ENCODE data around the gene TMA7B.
"Not testable (repeated sequence)": the region's sequence is repeated elsewhere in the genome, so short reads cannot be mapped to it uniquely, and the experiment has no call there.

TMA7B gene

DNA sequence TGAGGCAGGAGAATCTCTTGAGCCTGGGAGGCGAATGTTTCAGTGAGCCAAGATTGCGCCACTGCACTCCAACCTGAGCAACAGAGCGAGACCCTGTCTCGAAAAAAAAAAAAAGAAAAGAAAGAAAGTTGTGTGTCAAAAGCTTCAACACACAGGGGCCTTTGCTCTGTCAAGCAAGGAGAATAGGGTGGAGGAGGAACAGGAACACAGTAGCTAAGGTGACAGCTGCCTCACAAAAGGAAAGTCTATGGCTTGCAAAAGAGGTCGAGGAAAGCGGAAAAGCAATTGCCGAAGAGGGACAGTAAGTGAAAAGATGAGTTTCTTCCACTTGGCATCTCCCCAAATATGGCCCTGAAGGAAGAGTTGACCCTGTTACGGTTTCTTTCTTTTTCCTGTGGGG is 26.5 kb upstream of the TMA7B start:
- DNase-seq: no peak

DNA sequence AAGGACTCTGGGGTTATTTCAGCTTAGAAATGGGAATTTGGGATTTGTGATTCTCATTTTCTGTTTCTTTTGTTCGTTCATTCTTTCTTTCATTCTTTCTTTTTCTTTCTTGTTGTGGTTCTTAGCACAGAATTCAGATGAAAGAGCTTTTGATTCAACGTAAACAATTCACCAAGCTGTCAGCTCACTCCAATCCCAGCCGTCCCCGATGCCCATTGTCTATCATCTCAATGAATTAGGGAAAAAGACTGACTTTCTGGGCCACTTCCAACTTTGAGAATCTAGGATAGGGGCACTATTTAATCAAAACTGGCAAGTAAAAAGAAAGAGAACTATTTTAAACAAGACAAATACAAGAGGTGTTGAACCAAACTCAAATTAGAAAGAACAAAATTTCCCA is 25.1 kb upstream of the TMA7B start:
- no peak for DNase-seq

DNA sequence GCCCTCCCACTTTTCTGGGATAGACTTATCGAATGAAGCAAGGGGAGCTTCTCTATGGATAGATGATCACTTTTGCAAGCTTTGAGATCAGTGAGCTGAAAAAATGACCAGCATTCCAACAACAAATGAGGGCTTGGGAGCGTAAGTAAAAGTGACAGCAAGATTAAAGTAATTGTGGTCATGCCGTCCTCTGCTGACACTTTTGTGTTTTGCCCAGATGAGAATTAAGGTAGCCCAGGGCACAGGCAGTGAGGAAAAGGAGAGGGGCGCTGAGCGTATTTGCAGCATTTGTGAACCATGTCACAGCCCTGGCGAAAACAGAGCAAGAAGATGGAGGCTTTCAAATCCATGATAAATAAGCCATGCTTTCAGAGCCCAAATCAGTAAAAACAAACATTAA is 24.6 kb upstream of the TMA7B start:
- no peak for DNase-seq

DNA sequence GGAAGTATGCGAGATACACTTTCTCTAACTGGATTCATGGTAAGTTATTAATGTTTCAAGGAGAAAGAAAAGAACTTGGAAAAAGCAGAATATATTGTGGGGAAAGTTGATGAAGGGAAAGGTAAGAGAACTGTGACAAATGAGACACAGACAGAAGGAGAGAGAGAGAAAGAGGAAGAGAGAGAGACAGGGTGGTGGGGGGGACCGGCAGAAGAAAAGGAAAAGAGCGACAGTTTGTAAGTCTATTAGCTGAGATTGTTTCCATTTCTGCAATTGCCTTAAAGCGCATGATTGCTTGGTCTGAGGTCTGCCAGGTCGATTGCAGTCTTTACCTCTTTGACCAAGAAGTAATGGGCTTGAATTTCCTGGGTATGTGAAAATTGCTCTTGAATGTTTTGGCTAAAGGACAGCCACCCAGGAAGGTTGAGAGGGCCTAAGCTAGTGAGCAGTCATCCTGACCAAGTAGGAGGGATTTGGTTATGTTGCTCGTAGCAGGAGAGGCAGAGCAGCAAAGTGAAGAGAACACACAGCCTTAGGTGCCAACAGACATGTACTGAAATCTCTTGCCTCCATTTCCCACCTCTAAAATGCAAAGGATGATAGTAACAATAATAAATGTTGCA is 23.6 kb upstream of the TMA7B start:
- DNase-seq: no peak

DNA sequence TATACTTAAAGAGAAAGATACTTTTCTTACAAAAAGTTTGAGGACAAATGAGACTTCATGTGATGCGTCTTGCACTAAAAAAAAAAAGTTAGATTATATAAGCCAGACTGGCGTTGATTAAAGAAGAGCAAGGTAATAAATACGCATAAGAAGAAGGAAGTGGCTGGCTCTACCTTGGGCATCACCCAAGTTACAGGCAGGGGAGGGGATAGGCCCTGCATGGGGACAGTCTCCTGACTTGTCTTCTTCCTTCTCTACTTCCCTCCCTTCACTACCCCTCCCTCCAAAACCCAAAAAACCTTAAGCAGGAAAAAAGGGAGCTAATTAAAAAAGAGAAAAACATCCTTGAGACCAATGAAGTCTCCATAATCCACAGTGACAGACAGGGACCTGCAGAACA is 22.3 kb upstream of the TMA7B start:
- DNase-seq: no peak

DNA sequence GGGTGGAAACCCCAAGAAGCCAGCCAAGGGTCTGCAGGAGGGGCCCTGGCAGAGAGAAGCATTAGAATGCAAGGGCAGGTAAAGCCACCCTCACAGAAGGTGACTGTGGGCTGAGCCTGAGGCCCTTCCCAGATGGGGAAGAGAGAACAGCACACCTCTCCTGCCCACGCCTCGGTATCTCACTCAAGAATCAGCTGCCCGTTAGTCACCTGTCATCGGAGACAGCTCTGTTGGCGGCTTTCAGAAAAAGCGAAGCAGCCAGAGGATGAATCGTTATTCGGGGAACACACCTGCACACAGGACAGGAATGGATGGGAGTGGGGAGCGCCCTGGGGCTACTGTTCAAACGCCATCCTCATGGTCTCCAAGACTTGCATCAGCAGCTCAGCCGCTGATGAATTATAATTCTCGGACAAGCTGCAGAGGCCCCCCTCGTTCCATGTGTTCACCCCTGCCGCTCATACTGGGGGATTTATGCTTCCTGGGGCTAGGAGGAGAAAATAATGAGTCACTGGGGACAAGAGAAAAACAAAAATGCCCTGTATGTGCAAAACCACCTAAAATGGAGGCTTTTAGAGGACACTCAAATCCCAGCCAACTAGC is 21.6 kb upstream of the TMA7B start:
- no peak for DNase-seq

DNA sequence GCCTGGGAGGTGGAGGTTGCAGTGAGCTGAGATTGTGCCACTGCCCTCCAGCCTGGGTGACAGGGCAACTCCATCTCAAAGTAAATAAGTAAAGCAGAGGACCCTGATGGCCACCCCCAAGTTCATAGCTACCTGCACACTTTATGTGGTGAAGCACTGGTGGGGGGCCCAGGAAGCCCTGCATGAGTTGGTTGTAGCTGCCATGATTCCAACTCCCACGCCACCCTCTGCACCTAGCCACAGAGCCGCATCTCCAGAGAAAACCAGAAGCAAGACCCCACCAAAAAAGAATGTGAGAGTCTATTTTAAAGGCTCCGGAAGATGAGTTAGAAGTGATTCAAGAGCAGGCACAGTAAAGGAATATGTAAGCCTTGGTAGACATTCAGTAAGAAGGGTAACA is 20.4 kb upstream of the TMA7B start:
- DNase-seq: no peak

DNA sequence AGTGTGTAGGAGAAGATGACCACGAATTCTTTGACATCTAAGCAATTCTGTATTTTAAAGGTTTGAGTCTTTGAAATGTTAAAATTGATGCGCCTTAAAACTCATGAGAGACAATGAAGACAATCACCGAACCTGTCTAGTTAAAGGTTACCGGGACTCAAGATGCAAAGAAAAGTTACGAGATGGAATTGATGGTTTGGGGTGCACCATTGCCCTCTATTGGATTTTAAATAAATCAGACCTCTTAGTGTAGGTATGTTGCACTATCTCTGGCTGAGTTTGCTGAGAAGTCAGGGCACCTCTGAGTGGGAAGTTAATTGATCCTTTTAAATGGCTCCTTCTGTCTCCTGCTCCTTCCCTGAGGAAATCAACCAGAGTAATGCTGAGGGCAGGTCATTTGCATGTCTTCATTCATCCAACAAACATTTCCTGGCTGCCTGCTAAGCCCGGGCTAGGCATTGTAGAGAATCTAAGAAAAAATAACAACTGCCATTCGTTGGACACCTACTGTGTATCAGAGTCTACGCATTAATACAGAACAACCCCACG is 19.4 kb upstream of the TMA7B start:
- DNase-seq: no peak

DNA sequence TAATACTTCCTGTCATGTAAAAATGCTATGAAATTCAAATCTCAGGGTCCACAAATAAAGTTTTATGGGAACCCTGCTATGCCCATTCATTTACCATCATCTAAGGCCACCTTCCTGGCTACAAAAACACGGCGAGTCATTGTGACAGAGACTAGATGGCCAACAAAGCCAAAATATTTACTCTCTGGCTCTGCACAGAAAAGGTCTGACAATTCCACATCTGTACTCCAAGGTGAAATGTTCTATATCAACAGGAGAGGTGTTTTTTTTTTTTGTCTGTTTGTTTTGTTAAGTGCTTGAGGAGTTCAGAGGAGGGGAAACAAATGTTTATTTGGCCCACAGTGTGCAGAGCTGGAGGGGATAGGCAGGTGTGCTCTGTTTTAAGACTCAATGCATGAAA is 18.6 kb upstream of the TMA7B start:
- peak; percentile 68 for DNase-seq

DNA sequence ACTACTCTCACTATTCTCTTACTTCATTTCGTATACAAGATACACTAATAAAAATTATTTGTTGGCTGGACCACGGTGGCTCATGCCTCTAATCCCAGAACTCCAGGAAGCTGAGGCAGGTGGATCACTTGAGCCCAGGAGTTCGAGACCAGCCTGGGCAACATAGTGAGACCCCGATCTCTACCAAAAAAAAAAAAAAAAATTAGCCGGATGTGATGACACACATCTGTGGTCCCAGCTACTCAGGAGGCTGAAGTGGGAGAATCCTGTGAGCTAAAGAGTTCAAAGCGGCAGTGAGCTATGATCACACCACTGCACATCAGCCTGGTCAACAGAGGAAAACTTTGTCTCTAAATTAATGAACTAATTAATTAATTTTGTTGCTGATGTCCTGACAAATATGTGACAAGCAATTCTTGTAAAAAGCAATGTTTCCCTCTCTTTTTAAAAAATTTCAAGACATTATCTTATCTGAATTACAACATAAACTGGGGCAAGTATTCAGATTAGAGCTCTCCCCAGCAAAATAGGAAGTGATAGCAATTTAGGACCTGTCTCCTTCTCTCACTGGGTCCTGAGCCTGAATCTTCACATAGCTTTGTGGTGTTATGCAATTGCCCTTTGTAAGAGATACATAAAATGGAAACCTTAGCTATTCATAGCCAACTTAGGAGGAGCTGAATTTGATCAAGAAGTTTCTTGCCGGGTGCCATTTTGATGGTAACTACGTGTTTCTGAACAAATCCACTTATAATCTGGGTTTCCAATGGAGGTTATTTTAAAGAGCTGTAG is 17.6 kb upstream of the TMA7B start:
- DNase-seq: no peak

DNA sequence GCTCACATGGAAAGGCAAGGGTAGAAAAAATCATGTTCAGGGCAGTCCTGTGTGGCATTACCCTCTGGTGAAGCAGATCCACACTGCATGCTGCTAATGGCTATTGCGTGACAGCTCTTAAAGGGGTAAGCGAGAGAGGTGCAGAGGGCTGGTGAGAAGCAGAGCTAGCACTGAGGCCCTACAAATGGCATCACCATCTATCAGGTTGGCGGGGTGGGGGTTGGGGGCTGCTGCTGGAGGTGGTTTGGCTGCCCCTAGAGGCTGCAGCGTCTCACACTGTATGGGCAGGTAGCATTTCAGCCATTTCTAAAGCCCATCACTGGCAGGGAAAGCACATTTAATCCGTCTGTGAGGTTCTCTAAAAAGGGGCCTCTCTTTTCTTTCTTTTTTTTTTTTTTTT is 16.9 kb upstream of the TMA7B start:
- DNase-seq: no peak

DNA sequence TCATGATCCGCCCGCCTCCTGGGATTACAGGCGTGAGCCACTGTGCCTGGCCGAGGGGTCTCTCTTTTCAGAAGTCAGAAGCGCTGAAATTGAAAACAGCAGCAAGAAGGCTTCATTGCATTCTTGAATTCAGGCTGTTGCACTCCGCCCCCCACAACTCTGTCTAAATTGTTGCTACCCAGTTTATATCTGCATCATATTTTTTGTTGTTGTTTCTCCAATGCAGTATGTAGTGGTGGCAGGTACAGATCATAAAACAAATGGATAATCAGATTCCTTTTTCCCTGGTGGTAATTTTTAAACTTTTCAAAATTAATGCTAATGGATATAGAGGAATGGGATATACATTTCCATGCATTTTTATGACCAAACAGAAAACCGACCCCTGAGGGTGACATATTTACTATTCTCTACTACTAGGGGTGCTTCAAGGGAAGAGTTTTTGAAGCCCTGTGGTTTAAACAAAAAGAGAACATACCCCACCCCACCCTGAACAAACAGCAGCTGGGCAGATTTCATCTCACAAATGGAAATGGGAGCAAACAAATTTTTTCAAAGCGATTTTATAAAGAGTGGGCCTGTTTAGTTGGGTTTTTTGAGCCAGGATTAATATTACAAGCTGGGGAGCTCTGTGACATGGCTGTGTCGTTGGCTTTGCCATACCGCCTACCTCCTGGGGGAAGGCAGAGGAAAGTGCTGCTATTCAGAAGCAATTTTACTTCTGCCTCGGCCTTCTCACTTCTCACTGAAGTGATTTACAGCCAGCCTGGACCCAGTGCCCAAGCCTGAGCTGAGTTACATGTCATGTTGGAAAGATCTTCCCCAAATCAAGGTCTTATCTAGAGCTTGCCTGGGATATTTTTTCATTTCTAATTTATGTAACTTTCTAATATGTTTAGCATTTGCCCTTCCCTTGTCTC is 16.0 kb upstream of the TMA7B start:
- DNase-seq: no peak

DNA sequence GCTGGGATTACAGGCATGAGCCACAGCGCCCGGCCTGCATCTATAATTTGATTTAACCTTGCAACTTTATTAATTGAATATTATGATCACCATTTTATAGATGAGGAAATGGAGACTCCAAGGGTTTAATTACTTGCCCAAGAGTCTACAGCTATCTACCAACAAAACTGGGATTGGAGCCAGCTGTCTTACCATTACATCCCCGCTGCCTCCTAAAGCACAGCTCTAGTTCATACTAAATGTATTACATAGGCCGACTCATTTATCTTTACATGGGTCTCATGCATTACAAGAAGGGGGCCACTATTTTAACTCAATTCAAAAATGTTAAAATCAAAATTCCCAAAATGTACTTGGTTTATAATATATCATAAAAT is 14.1 kb upstream of the TMA7B start:
- no peak for DNase-seq

DNA sequence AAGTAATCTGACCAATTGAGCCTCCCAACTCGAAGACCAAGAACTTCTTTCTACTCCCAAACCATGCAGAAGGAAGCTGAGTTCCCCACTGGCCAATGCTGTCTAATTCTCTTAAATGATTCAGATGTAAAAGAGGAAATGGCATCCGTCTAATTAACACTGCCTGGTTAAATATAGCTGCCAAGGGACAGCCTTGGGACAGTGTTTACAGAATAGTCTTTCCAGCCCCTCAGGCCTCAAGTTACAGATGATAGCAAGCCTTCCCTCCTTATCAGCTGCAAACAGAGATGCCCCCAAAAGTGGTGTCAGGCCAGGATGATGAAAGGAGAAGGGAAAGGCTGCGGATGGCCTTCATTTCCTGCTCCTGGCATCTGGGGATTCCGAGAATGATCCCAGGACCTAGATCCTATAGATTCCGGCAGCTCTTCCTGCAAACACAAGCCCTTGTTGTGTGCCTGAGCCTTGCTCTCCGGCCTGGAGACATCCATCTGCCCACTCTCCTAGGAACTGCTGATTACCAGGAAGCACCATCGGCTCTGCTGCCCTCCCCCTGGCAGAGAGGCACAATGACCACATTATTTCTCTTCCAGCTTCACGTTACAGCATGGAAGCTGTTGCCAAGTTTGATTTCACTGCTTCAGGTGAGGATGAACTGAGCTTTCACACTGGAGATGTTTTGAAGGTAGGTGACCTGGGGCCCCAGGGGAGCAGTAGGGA is 13.5 kb upstream of the TMA7B start:
- no peak for DNase-seq

DNA sequence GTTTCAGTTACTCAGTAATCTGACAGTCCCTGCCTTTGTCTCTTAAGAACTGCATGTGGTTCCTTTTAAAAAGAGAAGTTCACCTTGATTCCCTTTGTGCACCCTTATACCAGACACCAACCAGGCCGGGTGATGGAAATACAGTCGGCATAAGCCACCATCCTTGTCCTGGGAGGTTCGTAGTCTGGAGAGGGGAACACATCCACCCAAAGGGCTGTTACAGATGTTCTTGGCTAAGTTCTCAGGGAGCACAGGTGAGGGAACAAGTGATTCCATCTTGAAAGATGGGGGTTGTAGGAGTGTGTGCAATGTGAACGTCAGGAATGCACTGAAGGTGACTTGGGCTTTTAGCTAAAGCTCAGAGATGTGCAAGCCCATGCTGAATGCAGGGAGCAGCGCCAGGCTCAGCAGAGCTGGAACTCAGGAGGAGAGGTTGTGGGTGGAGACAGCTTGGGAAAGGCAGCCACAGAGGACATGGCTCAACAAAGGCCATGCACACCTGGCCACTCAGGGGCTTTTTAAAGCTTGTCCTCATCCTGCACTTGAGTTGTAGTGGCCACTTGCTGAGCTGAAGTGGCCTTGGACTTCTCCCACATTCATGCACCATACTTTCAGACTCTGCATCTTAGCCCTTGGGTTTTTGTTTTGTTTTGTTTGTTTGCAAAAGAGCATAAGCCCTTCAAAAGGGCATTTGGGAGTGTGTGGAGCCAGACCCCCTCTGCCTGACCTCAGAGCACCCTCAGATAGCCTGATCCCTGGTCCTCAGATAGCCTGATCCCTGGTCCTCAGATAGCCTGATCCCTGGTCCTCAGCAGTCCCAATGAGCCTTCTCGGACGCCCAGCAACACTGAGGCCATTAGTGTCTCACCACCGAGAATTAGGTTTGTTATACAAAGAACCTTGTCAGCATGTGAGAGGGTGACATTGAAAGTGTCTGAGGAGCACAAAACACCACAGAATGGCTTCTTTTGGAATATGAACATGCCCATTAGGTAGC is 12.7 kb upstream of the TMA7B start:
- DNase-seq: no peak

DNA sequence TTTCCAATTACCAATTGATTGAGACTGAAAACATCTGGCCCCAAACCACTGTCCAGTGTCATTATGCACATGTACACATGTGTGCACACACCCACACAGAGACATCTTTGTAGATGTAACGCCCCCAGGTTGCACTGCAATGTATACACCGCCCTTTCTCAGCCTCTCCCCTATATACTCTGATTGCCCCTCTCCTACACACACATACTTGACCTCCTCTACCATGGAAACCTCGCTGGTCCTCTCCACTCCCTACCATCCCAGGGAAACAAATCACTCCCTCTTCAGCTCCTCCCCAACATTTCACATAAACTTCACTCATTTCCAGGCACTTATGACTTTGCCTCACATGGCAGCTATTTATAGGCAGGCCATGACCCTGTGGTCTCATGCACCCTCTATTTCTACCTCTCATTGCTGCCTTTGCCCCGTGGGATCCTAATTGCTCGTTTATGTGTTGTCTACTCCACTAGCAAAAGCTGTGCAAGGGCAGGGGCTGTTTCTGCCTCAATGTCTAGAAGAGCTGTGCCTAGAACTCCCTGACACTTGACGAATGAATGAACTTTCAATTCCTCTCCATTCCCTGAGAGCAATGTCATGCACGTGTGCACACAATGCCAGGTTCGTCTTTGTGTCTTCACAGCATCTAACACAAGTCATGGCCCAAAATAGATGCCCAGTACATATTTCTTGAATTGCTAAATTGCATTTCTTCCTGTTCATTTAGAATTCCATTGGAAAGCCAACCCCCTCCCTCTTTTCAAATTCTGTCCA is 10.0 kb upstream of the TMA7B start:
- DNase-seq: no peak

DNA sequence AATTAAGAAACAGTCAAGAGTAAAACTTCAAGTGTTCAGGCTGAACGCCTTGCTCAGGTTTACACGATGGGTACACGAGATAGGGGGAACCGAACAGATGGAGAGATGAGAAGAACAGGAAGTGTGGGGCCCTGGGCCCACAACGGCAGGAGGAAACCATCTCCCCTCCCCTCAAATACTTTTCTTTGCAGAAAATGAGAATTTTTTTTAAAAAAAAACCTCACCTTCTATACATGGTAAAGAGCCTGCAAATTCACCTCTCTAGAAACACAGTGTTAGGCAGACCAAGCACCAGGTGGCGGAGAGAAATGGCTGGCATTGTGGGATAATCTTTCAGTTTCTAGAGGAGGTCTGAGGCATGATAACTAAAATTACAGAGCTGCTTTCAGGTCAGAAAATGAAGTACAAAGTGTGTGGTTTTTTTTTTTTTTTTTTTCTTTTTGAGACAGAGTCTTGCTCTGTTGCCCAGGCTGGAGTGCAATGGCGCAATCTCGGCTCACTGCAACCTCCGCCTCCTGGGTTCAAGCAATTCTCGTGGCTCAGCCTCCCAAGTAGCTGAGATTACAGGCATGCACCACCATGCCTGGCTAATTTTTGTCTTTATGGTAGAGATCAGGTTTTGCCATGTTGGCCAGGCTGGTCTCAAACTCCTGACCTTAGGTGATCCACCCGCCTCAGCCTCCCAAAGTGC is 8.4 kb upstream of the TMA7B start:
- DNase-seq: not testable (repeated sequence)

DNA sequence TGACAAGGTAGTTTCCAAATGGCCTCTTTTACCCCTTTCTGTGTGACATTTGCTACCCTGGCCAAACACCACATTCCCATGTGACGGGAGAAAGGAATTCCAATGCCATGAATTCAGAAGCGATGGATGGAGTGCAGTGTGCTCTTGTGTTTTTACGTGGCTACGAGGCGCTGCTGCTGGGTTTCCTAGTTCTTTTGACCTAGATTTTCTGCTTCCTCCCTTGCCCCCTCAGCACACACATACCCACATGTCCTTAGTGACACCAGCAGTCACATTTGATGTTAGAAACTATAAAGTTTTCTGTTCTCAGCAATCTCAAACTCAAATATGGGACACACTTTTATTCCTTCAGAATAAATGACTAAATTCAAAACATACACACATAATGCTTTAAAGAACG is 7.8 kb upstream of the TMA7B start:
- no peak for DNase-seq

DNA sequence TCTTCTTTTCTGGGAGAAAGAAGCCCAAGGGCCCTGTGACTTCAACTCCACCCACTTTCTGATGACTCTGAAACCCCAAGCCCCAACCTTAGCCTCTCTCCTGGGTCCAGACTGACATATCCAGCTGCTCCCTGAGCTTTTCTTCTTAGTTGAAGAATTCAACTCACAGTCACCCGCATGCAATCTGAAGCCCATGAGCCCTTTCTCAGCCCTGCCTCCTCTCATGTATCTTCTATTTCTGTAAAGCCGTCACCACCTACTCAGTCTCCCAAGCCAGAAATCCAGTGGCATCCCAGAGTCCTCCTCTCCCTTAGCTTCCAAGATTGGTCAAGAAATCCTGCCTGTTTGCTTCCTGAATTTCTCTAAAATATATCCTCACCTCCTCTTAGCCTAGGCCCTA is 7.1 kb upstream of the TMA7B start:
- no peak for DNase-seq

DNA sequence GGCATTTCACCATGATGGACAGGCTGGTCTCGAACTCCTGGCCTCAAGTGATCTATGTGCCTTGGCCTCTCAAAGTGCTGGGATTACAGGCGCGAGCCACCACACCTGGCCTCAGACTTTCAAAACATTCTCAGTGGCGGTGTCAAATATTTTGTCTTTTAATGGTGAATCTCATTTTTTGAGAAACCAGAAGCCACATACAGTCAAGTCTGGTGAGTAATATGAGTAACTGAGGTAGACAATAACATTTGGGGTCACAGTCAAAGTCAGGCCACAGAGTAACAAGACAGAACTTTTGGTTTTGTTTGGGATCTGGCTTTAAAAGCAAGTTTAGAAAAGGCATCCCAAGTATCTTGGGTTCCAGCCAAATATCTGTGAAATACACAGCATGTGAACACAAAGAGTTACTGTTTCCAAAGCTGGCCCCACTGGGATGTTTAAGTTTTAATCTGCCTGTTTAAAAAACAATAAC is 5.6 kb upstream of the TMA7B start:
- DNase-seq: no peak
